K562 (cell line): ENCODE data around the gene CABP7. TPM values are rescaled to one million over a fixed set of nuclear protein-coding genes. Genes with fewer than 3 reads are reported as not detected.
A peak's percentile ranks its signal among the peaks of the same experiment; 100 is the strongest.

Source experiments
- ATAC-seq: fragments of 200-7000 bp; cut with Tn5 transposase; 3 replicates; pipeline ENCODE4 v1.9.1; 2020; ENCODE audit warnings: moderate library complexity
- BruUV-seq: library from RNA; stranded (reverse); fragments of 400-500 nt; replicated peaks from 2 replicates; lab custom pipeline; 2021; lab: Mats Ljungman, UMichigan
- CTCF ChIA-PET: fragments of 300-600 bp; formaldehyde crosslinking; extraction: SDS; loops from one replicate; lab custom pipeline; 2021; ENCODE audit warnings: low intra/inter-chr PET ratio; lab: Yijun Ruan, JAX
- POLR2A ChIA-PET: fragments of 300-600, 350-650 bp; sonication (Branson Sonifier 250); formaldehyde crosslinking; extraction: SDS; loops from one replicate; lab custom pipeline; 2021; ENCODE audit warnings: antibody characterized with exemption, inconsistent platforms; lab: Yijun Ruan, JAX
- DNase-seq, 4 experiments: peaks; one replicate each; pipeline versions ENCODE4 v3.0.0 to v3.0.0-alpha.2; 2011 to 2018; ENCODE audit warnings: low spot score in 3 of 4, mixed read lengths in 3 of 4; ENCODE audit errors: extremely low read depth in 1 of 4
- FAIRE-seq: peaks from 2 replicates; lab custom pipeline; 2011; peaks lifted over from hg19 to GRCh38; lab: Jason Lieb, UNC
- H2AFZ ChIP-seq: 2 replicates; pipeline ENCODE4 v1.6.0; 2011; ENCODE audit warnings: low read depth, low read length, control low read depth, inconsistent platforms
- H3K27ac ChIP-seq: fragments of 200-600 bp; 3 replicates; pipeline ENCODE4 v1.8.0; 2011; ENCODE audit warnings: low read depth, mild to moderate bottlenecking, control low read depth, inconsistent platforms, low read length, moderate library complexity, mixed read lengths; ENCODE audit errors: extremely low read depth
- H3K27me3 ChIP-seq, 2 experiments: fragments of 300-600 bp in 1 of 2; 2 replicates in 1 of 2; 3 replicates in 1 of 2; pipeline versions ENCODE4 v1.6.0 to v1.8.0; 2011; ENCODE audit warnings: inconsistent platforms in 2 of 2, low read length in 2 of 2, mild to moderate bottlenecking in 1 of 2, mixed read lengths in 1 of 2, moderate library complexity in 1 of 2; ENCODE audit not compliant: control insufficient read depth in 2 of 2, insufficient read depth in 2 of 2
- H3K36me3 ChIP-seq: fragments of 300-600 bp; 3 replicates; pipeline ENCODE4 v1.8.0; 2011; ENCODE audit warnings: mild to moderate bottlenecking, low read length, inconsistent platforms; ENCODE audit not compliant: control insufficient read depth, insufficient read depth
- H3K4me1 ChIP-seq, 2 experiments: fragments of 200-600 bp in 1 of 2; replicated peaks in 1 of 2; 2 replicates in 1 of 2; 3 replicates in 1 of 2; pipeline versions ENCODE4 v1.5.1 to v1.8.0; 2011; ENCODE audit warnings: inconsistent platforms in 2 of 2, low read length in 2 of 2, mild to moderate bottlenecking in 1 of 2, mixed read lengths in 1 of 2, moderate library complexity in 1 of 2; ENCODE audit not compliant: control insufficient read depth in 2 of 2, insufficient read depth in 2 of 2
- H3K4me2 ChIP-seq: 2 replicates; pipeline ENCODE4 v1.6.1; 2011; ENCODE audit warnings: low read length, control low read depth, inconsistent platforms, mixed read lengths; ENCODE audit not compliant: insufficient read depth
- H3K4me3 ChIP-seq: fragments of 200-600 bp; sonication (generic), shearing (Covaris generic); 2 replicates; pipeline ENCODE4 v1.5.1; 2016; ENCODE audit warnings: control low read depth, inconsistent platforms
- H3K79me2 ChIP-seq: fragments of 200-600 bp; 3 replicates; pipeline ENCODE4 v1.8.0; 2011; ENCODE audit warnings: low read length, inconsistent platforms; ENCODE audit not compliant: control insufficient read depth, insufficient read depth
- H3K9ac ChIP-seq, 2 experiments: 2 replicates each; pipeline versions ENCODE4 v1.6.0 to v1.6.1; 2011; ENCODE audit warnings: low read depth in 2 of 2, low read length in 2 of 2, control low read depth in 1 of 2, inconsistent platforms in 1 of 2, mild to moderate bottlenecking in 1 of 2, mixed read lengths in 1 of 2; ENCODE audit not compliant: insufficient read depth in 1 of 2
- H3K9me1 ChIP-seq: one replicate; pipeline ENCODE4 v1.6.0; 2011; ENCODE audit warnings: inconsistent platforms, mild to moderate bottlenecking, low read length, moderate library complexity; ENCODE audit not compliant: control insufficient read depth, insufficient read depth
- H3K9me3 ChIP-seq: replicated peaks from 2 replicates; pipeline ENCODE4 v1.5.1; 2011; ENCODE audit warnings: low read depth, low read length, inconsistent platforms; ENCODE audit not compliant: control insufficient read depth, insufficient read depth
- H4K20me1 ChIP-seq: replicated peaks from 2 replicates; pipeline ENCODE4 v1.6.1; 2011; ENCODE audit warnings: low read length, inconsistent platforms, mixed read lengths; ENCODE audit not compliant: control insufficient read depth, insufficient read depth
- NFIC ChIP-seq: fragments of 450-650 bp; IDR thresholded peaks from 2 replicates; pipeline ENCODE4 v1.6.1; 2017; ENCODE audit warnings: mild to moderate bottlenecking, inconsistent platforms
- SIN3A ChIP-seq, 2 experiments: fragments of 150-350 bp in 1 of 2; IDR thresholded peaks; 2 replicates each; pipeline ENCODE4 v1.6.1; 2011 to 2016; ENCODE audit warnings: borderline replicate concordance in 2 of 2, low read depth in 2 of 2, low read length in 2 of 2, mild to moderate bottlenecking in 2 of 2, moderate library complexity in 2 of 2; ENCODE audit not compliant: control insufficient read depth in 1 of 2
- ZNF224 ChIP-seq: sonication (generic); formaldehyde crosslinking; IDR thresholded peaks from 2 replicates; pipeline ENCODE4 v1.8.0; 2022; ENCODE audit warnings: mild to moderate bottlenecking, missing genetic modification reagents
- WGBS: fragments of 100-300 bp; shearing (Covaris generic); methylation state at CpG from one replicate; pipeline ENCODE4 v1.1.6; 2016; ENCODE audit warnings: low coverage, mixed read lengths; ENCODE audit not compliant: insufficient coverage; ENCODE audit errors: missing lambda C conversion rate; 5-methylcytosine and 5-hydroxymethylcytosine counted together
- in situ Hi-C: fragments of 300-500 bp; cut with MboI; formaldehyde crosslinking; loops from 4 replicates; pipeline ENCODE4 v1.15.0; 2018; ENCODE audit warnings: inconsistent platforms, mixed read lengths
- intact Hi-C: fragments of 100-400 bp; cut with micrococcal nuclease; formaldehyde crosslinking; loops from 2 replicates; pipeline ENCODE4 v1.14.2; 2022
- polyA plus RNA-seq, 8 experiments: library from polyadenylated mRNA; depleted of rRNA in 4 of 8; stranded (reverse) in 5 of 8; unstranded in 3 of 8; fragments of >200 nt; fragmentation: Nextera tagmentation in 2 of 8; fragmentation: Illumina TruSeq in 1 of 8; extraction: Ambion mirVana in 2 of 8; extraction: Trizol in 1 of 8; gene quantifications; 2 replicates each; pipeline versions ENCODE4 v1.2.1 to v1.2.3, GENCODE V29; 2011 to 2014; ENCODE audit warnings: inconsistent platforms in 1 of 8, missing spikeins in 1 of 8
- total RNA-seq, 7 experiments: library from RNA; depleted of rRNA in 6 of 7; stranded (reverse); fragments of >200 nt in 6 of 7; fragmentation: Illumina TruSeq in 2 of 7; extraction: Trizol in 2 of 7; gene quantifications; 2 replicates each; pipeline versions ENCODE4 v1.2.1 to v1.2.3, GENCODE V29; 2011 to 2021; ENCODE audit warnings: low replicate concordance in 1 of 7
- TF ChIP-seq, protein P1 (sequence below): fragments of 250-450 bp; sonication (Bioruptor Pico); IDR thresholded peaks from 2 replicates; pipeline ENCODE4 v1.4.0; 2020; ENCODE audit warnings: mild to moderate bottlenecking, moderate library complexity

CABP7 gene
- total and polyA plus RNA-seq, 9 of the 15 experiments (the other 6 are each of a cell fraction or from before 2014, with no cell fraction given): not detected

- intact Hi-C loops: loop anchor here (5.0 kb wide), 1 partner anchor 383 kb away; no protein-coding TSS in a partner anchor
- Histone ChIP-seq H3K9me3 (no peaks in the 10 kb centered on the region), H3K9ac (no peak overlapping the region), H3K4me2 (no peak overlapping the region), H3K4me3 (no peak overlapping the region), H3K4me1 (peaks cover 8 to 38% of the 10 kb centered on the region in 2 experiments; a peak in 4 of 5 replicates), H2AFZ (no peak overlapping the region), H3K27ac (no peak overlapping the region), H3K27me3 (peaks cover 0 to 16% of the 10 kb centered on the region in 2 experiments; a peak in 2 of 5 replicates), H4K20me1 (no peaks in the 10 kb centered on the region), H3K9me1 (no peaks in the 10 kb centered on the region), H3K79me2 (no peaks in the 10 kb centered on the region), H3K36me3 (no peaks in the 10 kb centered on the region)
- ChIA-PET POLR2A (interaction anchor here (0.6 kb wide), 1 partner anchor 141 kb away, joined by 3 read pairs; no protein-coding TSS in a partner anchor), CTCF (interaction anchor here (0.6 to 0.8 kb wide), 2 partner anchors 376 to 384 kb away, joined by 3 read pairs; partner anchors contain the start of gene HORMAD2)
- ATAC-seq (0 out of 3 replicates have a peak, but pooled peaks have one; percentile 18), DNase-seq (no peak), FAIRE-seq (no peak)
- peak; percentile 70 for TF ChIP-seq NFIC
- TF ChIP-seq ZNF224: no peak
- TF ChIP-seq, protein P1, sequence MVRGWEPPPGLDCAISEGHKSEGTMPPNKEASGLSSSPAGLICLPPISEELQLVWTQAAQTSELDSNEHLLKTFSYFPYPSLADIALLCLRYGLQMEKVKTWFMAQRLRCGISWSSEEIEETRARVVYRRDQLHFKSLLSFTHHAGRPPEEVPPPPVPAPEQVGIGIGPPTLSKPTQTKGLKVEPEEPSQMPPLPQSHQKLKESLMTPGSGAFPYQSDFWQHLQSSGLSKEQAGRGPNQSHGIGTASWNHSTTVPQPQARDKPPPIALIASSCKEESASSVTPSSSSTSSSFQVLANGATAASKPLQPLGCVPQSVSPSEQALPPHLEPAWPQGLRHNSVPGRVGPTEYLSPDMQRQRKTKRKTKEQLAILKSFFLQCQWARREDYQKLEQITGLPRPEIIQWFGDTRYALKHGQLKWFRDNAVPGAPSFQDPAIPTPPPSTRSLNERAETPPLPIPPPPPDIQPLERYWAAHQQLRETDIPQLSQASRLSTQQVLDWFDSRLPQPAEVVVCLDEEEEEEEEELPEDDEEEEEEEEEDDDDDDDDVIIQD (CRISPR knock-in tag): no peak
- TF ChIP-seq SIN3A (IDR thresholded peaks at IDR 0.05; ENCODE audit: borderline replicate concordance in 2 of 2, control insufficient read depth in 1 of 2, low read depth in 2 of 2, low read length in 2 of 2): no peak
- 11% methylated on average over 11 of the region's 14 CpGs for WGBS
- no TSS peak for BruUV-seq
- in situ Hi-C loops: no loop called here
Measured at GRCh38 chr22:29704528-29705285, 15.1 kb upstream of the CABP7 start.
